HepG2 (cell line): ENCODE data around the gene ETF1. TPM values are rescaled to one million over a fixed set of nuclear protein-coding genes. Genes with fewer than 3 reads are reported as not detected.

Experiments
- ATAC-seq: fragments of 200-7000 bp; cut with Tn5 transposase; 3 replicates; pipeline ENCODE4 v1.9.1; 2020; ENCODE audit warnings: mild to moderate bottlenecking, moderate library complexity
- BruUV-seq: library from RNA; stranded (reverse); fragments of 400-500 nt; replicated peaks from 2 replicates; lab custom pipeline; 2021; lab: Mats Ljungman, UMichigan
- CTCF ChIA-PET: fragments of 300-600 bp; formaldehyde crosslinking; extraction: SDS; loops from one replicate; lab custom pipeline; 2021; ENCODE audit warnings: low total read pairs, inconsistent platforms, low intra/inter-chr PET ratio; lab: Yijun Ruan, JAX
- POLR2A ChIA-PET: fragments of 350-600 bp; sonication (Branson Sonifier 250); formaldehyde crosslinking; loops from one replicate; lab custom pipeline; 2020; ENCODE audit warnings: antibody characterized with exemption, inconsistent platforms; lab: Yijun Ruan, JAX
- DNase-seq: peaks from one replicate; pipeline ENCODE4 v3.0.0-alpha.2; 2015; ENCODE audit warnings: low spot score
- FAIRE-seq: peaks from 3 replicates; lab custom pipeline; 2011; peaks lifted over from hg19 to GRCh38; lab: Jason Lieb, UNC
- H2AFZ ChIP-seq: one replicate; pipeline ENCODE4 v1.6.1; 2011; ENCODE audit warnings: low read length, inconsistent platforms
- H3K27ac ChIP-seq: fragments of 300-600 bp; 3 replicates; pipeline ENCODE4 v1.8.0; 2011; ENCODE audit warnings: mixed run types, mild to moderate bottlenecking, mixed read lengths, low read length, inconsistent platforms; ENCODE audit not compliant: insufficient read depth; ENCODE audit errors: extremely low read length
- H3K27me3 ChIP-seq, 2 experiments: fragments of 200-600 bp in 1 of 2; 2 replicates in 1 of 2; 3 replicates in 1 of 2; pipeline versions ENCODE4 v1.6.0 to v1.8.0; 2011; ENCODE audit warnings: low read length in 2 of 2, mild to moderate bottlenecking in 2 of 2, moderate library complexity in 2 of 2, inconsistent platforms in 1 of 2; ENCODE audit not compliant: insufficient read depth in 2 of 2, control insufficient read depth in 1 of 2
- H3K36me3 ChIP-seq, 2 experiments: fragments of 200-600 bp in 1 of 2; replicated peaks in 1 of 2; 2 replicates in 1 of 2; 3 replicates in 1 of 2; pipeline versions ENCODE4 v1.5.1 to v1.8.0; 2011; ENCODE audit warnings: low read length in 2 of 2, inconsistent platforms in 1 of 2; ENCODE audit not compliant: insufficient read depth in 2 of 2, control insufficient read depth in 1 of 2
- H3K4me1 ChIP-seq: 2 replicates; pipeline ENCODE4 v1.5.1; 2012; ENCODE audit warnings: low read length, inconsistent platforms; ENCODE audit not compliant: insufficient read depth
- H3K4me2 ChIP-seq: 2 replicates; pipeline ENCODE4 v1.6.0; 2011; ENCODE audit warnings: low read depth, low read length, inconsistent platforms
- H3K4me3 ChIP-seq, 3 experiments: fragments of 200-600 bp in 1 of 3; sonication (generic), shearing (Covaris generic) in 1 of 3; replicated peaks in 1 of 3; 2 replicates each; pipeline ENCODE4 v1.5.1; 2011 to 2016; ENCODE audit warnings: low read length in 3 of 3, inconsistent platforms in 2 of 3, low read depth in 2 of 3, mild to moderate bottlenecking in 2 of 3, control low read depth in 1 of 3, mixed read lengths in 1 of 3; ENCODE audit not compliant: insufficient read depth in 1 of 3
- H3K79me2 ChIP-seq: one replicate; pipeline ENCODE4 v1.6.1; 2011; ENCODE audit warnings: low read length, inconsistent platforms; ENCODE audit not compliant: insufficient read depth
- H3K9ac ChIP-seq: 2 replicates; pipeline ENCODE4 v1.6.0; 2011; ENCODE audit warnings: mild to moderate bottlenecking, low read depth, low read length, inconsistent platforms; ENCODE audit not compliant: insufficient read depth
- H3K9me3 ChIP-seq: 2 replicates; pipeline ENCODE4 v1.5.1; 2012; ENCODE audit warnings: mild to moderate bottlenecking, low read length
- H4K20me1 ChIP-seq: 2 replicates; pipeline ENCODE4 v1.6.0; 2011; ENCODE audit warnings: inconsistent platforms, mild to moderate bottlenecking, low read length, moderate library complexity; ENCODE audit not compliant: insufficient read depth
- FOSL1 ChIP-seq: sonication (generic); formaldehyde crosslinking; IDR thresholded peaks from 2 replicates; pipeline ENCODE4 v1.9.0; 2021; ENCODE audit warnings: missing genetic modification reagents, borderline replicate concordance
- FOXK1 ChIP-seq: sonication (generic); formaldehyde crosslinking; IDR thresholded peaks from 2 replicates; pipeline ENCODE4 v1.4.0; 2020; ENCODE audit warnings: low read depth, missing genetic modification reagents, borderline replicate concordance
- JARID2 ChIP-seq: sonication (generic); formaldehyde crosslinking; IDR thresholded peaks from 2 replicates; pipeline ENCODE4 v1.8.1; 2023; ENCODE audit warnings: missing genetic modification reagents, inconsistent platforms; ENCODE audit not compliant: insufficient replicate concordance
- KDM6A ChIP-seq: IDR thresholded peaks from 2 replicates; pipeline ENCODE4 v1.6.1; 2016; ENCODE audit warnings: low read depth
- MTA1 ChIP-seq: sonication (generic); formaldehyde crosslinking; IDR thresholded peaks from 2 replicates; pipeline ENCODE4 v1.4.0; 2020; ENCODE audit warnings: missing genetic modification reagents, mild to moderate bottlenecking, borderline replicate concordance
- SNAI1 ChIP-seq: sonication (generic); formaldehyde crosslinking; IDR thresholded peaks from 2 replicates; pipeline ENCODE4 v1.5.0; 2020; ENCODE audit warnings: mild to moderate bottlenecking, missing genetic modification reagents, borderline replicate concordance
- SPEN ChIP-seq: sonication (generic); formaldehyde crosslinking; IDR thresholded peaks from 2 replicates; pipeline ENCODE4 v1.5.1; 2020; ENCODE audit warnings: low read depth, mild to moderate bottlenecking, missing genetic modification reagents
- ZNF235 ChIP-seq: sonication (generic); formaldehyde crosslinking; IDR thresholded peaks from 2 replicates; pipeline ENCODE4 v1.8.1; 2023; ENCODE audit warnings: mild to moderate bottlenecking, missing genetic modification reagents, borderline replicate concordance
- ZNF430 ChIP-seq: sonication (generic); formaldehyde crosslinking; IDR thresholded peaks from 2 replicates; pipeline ENCODE4 v1.9.0; 2021; ENCODE audit warnings: mild to moderate bottlenecking, missing genetic modification reagents
- WGBS: methylation state at CpG from one replicate; pipeline ENCODE4 v1.1.6; 2017; ENCODE audit warnings: low lambda C conversion rate; 5-methylcytosine and 5-hydroxymethylcytosine counted together
- in situ Hi-C: cut with HindIII; loops from 2 replicates; pipeline ENCODE4 v1.10.0; 2017; ENCODE audit warnings: low pct_unique_long_range_greater_than_20kb; ENCODE audit not compliant: extremely low pct_ligation_motif_present
- intact Hi-C: fragments of 100-400 bp; cut with micrococcal nuclease; formaldehyde crosslinking; loops from one replicate; pipeline ENCODE4 v1.10.0; 2022; ENCODE audit not compliant: unreplicated experiment
- polyA plus RNA-seq, 8 experiments: library from polyadenylated mRNA; depleted of rRNA in 3 of 8; stranded (reverse) in 7 of 8; unstranded in 1 of 8; fragments of >200 nt; fragmentation: Illumina TruSeq in 4 of 8; extraction: Trizol in 4 of 8; gene quantifications; 2 replicates each; pipeline versions ENCODE4 v1.2.1 to v1.2.3, GENCODE V29; 2011 to 2016; ENCODE audit warnings: low read depth in 4 of 8, missing spikeins in 1 of 8, mixed read lengths in 1 of 8; ENCODE audit not compliant: insufficient read depth in 1 of 8
- total RNA-seq, 5 experiments: library from RNA; depleted of rRNA; stranded (reverse); fragments of >200 nt; fragmentation: Illumina TruSeq; extraction: Trizol; gene quantifications; 2 replicates each; pipeline ENCODE4 v1.2.3, GENCODE V29; 2016; ENCODE audit warnings: low read depth in 1 of 5

ETF1 gene
- total and polyA plus RNA-seq, 2 of the 13 experiments (the other 11 are each of a cell fraction or from before 2014, with no cell fraction given): 52.1 to 184 TPM

DNA sequence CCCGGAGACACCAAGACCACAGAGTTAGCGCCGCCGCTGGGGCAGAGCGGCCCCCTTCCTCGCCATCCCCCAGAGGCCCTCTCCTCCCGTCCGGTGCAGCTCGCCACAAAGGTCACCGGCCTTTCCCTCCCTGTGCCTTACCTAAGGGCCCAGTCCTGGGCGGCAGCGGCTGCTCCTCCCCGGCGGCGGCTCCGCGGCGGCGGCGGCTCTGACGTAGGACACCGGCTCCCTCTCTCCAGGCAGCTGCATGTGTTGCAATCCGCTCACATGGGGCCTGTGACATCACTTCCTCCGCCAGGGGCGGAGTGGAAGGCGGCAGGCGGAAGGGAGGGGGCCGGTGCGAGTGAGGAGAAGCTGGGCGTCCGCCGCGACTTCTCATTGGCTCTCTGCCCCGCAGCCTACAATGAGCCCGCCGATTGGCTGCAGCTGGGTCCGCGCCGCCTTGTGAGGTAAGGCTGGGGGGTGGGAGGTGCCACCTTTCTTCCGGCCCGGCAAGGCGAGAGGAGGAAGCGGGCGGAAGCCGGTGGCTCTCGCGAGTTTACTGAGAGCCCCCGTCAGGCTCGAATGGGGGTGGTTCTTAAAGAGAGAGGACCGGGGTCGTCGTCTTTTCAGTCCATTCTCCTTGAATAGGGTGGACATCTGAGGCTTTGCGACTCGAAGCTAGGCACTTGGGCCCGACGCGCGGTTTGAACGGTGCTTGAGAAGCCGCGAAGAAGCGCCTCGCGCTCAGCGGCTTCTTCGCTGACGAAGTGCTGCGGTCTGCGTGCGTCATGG, at the start of gene ETF1 (continued):
- TF ChIP-seq SNAI1 (CRISPR knock-in tag): no peak
- peak; percentile 87 for TF ChIP-seq FOXK1 (CRISPR knock-in tag)
- no peak for TF ChIP-seq ZNF235 (CRISPR knock-in tag)
- peak; percentile 75 for TF ChIP-seq SPEN (CRISPR knock-in tag)
- no peak for TF ChIP-seq JARID2 (CRISPR knock-in tag)
- no peak for TF ChIP-seq FOSL1 (CRISPR knock-in tag)

DNA sequence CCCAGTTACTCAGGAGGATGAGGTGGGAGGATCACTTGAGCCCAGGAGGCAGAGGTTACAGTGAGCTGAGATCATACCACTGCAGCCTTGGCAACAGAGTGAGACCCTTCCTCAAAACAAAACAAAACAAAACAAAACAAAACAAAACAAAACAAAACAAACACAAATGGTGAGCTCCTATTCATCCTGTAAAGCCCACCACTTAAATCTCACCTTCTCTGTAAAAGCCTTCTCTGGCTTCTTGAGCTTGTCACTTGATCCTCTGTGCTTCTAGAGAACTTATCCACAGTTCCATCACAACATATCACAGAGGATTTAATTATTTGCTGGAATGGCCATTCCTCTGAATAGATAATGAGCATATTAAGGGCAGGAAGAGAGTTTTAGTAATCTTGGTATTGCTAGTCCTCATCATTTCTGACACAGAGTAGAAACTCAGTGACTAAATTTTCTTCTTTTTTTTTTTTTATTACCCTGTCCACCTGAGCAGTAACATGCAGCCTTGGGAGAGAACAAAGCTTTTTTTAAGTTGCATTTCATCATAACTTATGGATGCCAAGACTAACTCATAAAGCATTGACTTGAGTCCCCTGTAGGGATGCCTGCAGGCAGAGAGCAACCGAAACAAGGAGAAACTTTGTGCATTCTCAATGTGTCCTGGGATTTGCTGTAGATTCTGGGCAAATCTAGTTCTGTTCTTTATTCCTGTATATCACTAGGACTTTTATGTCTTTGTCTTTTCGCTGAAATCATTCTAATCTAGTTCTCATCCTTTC, 45.2 kb upstream of the ETF1 start:
- Histone ChIP-seq H2AFZ (no peak overlapping the region), H3K36me3 (no peaks in the 10 kb centered on the region), H3K79me2 (no peaks in the 10 kb centered on the region), H3K27ac (no peak overlapping the region), H4K20me1 (no peaks in the 10 kb centered on the region), H3K4me3 (no peak overlapping the region), H3K4me2 (no peak overlapping the region), H3K9me3 (no peaks in the 10 kb centered on the region), H3K27me3 (peaks cover 1 to 4% of the 10 kb centered on the region in 2 experiments; a peak in 2 of 5 replicates), H3K9ac (no peak overlapping the region), H3K4me1 (peaks cover 12% of the 10 kb centered on the region)
- intact Hi-C loops: no loop called here
- ChIA-PET CTCF (no interaction called here), POLR2A (no interaction called here)
- ATAC-seq (no peak), DNase-seq (no peak), FAIRE-seq (no peak)
- TF ChIP-seq MTA1 (no peak), KDM6A (no peak), ZNF430 (CRISPR knock-in tag) (no peak)
- in situ Hi-C loops: no loop called here
- no TSS peak for BruUV-seq
- WGBS: 41% methylated on average over 2 of the region's 2 CpGs
